KOPT-K1 (cell line): ENCODE results near the gene AGAP3.

Experiments
- H3K27ac ChIP-seq: fragments of 200-600 bp; sonication (generic); 2 replicates; pipeline ENCODE4 v1.5.1; 2016; ENCODE audit warnings: antibody characterized with exemption, mild to moderate bottlenecking, low read depth, low read length; ENCODE audit not compliant: poor library complexity, severe bottlenecking
- H3K36me3 ChIP-seq: fragments of 200-600 bp; sonication (generic); 2 replicates; pipeline ENCODE4 v1.5.1; 2017; ENCODE audit warnings: antibody characterized with exemption, mild to moderate bottlenecking, low read length, moderate library complexity; ENCODE audit not compliant: insufficient read depth
- H3K9me3 ChIP-seq: fragments of 200-600 bp; sonication (generic); 2 replicates; pipeline ENCODE4 v1.5.1; 2017; ENCODE audit warnings: antibody characterized with exemption, low read length, mild to moderate bottlenecking; ENCODE audit not compliant: insufficient read depth, poor library complexity, severe bottlenecking

The AGAP3 gene

DNA sequence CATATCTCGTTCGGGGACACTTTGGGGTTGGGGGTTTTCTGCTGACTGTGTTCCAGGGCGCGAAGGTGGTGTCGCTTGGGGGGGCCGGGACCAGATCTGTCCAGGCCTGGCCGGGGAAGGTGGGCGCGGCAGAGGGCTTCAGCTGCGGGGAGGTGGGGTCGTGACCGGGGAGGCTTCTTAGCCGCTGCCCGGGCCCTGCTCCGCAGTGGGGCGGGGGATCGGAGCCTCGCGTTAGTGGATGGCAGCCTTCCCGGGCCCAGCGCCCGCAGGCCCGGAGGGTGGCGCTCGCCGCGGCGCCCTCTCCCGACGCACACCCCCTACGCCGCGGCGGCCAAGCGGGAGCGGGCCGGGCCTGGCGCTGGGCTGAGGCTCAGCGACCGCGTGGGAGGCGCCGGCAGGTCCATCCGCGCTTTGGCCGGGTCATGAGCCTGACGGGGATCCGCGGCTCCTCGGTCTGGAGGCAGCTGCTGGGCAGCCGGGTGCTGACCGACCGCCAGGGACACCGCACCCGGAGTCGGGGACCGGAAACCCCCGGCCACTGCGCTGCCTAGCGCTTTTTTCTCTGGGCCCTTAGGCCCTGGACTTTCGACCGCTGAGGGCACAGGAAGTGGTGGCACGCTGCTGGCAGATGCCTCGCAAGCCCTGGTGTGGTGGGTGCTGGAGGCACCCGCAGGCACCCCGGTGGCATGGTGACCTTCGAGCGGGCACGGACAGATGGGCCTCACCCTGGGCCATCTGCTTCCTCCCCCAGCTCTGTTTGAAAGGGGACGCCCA, 1.2 kb downstream of the AGAP3 start:
- H3K36me3 ChIP-seq, result no peaks in the 10 kb centered on the region
- H3K9me3 ChIP-seq, result no peaks in the 10 kb centered on the region
- no peak overlapping the region for H3K27ac ChIP-seq

DNA sequence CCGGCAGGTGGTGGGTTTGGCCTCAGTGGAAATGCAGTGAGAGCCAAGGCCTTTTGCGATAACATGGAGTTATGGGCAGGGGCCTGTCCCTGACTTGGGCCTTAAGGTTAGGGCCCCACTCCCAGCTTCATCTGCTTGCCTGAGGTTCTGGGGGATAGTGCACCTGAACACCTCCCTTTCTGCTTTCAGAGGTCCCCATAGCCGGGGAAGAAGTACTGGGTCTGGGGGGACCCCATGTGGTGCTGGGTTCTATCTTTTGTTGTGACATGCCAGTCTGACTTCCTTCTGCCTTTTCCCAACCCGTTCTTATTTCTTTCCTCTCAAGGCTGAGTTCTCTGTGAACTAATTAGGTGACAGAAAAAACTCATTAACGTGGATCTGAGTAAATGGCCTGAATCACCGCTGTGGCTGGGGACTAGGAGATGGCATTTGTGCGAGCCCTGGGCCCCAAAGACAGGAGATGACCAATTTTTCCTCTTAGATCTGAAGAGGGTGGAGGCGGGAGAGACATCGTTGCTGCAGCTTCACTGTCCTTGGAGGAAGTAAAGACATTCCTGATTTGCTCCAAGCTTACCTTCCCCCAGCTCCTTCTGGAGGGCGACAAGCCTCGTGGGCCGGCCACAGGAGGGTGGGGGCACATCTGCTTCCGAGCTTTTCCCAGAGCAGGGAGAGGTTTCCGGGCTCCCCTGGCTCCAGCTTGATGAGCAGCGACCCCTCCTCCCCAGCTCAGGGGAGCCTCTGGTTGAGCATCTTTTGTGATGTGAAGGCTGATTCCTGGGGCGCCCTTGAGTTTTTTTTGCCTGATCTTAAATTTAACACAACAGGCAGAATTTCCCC, 2.0 kb downstream of the AGAP3 start:
- H3K27ac ChIP-seq, result no peak overlapping the region
- H3K36me3 ChIP-seq, result no peaks in the 10 kb centered on the region
- H3K9me3 ChIP-seq, result no peaks in the 10 kb centered on the region

DNA sequence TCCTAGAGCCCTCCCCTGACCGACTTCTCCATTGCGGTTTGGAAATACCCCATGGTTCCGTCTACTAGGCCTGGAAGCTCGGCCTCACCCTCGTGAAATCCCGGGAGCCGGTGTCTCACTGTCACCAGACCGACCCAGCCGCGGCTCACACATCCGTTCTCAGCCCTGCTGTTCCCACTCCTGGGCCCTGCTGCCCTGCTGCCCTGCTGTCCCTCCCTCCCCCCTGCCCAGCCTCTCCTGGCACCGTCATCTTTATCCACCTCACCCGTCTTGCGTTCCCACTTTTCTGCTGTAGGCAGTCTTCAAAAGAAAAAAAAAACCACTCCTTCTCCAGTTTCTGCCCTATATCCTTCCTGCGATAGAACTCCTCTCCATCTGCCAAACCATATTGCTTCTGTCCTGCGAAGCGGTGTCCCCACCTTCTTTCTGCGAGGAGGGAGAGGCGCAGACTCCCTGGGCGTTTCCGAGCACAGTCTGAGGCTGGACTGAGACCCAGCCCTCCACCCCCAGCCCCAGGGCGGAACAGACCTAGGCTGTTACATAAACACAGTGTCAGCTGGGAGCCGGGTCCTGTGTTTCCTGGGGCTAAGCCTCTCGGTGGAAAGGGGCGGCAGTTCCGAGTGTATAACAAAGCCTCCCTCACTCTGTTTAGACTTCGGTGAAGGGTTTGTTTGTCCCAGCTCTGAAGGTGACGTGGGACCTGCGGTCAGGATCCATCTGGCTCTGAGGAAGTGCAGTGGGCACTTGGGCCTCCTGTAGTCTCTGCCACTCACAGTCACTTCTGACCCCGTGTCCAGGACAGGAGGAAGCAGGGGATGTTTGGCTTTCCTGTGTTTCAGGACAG, 2.8 kb downstream of the AGAP3 start:
- no peak overlapping the region for H3K27ac ChIP-seq
- no peaks in the 10 kb centered on the region for H3K36me3 ChIP-seq
- no peaks in the 10 kb centered on the region for H3K9me3 ChIP-seq

DNA sequence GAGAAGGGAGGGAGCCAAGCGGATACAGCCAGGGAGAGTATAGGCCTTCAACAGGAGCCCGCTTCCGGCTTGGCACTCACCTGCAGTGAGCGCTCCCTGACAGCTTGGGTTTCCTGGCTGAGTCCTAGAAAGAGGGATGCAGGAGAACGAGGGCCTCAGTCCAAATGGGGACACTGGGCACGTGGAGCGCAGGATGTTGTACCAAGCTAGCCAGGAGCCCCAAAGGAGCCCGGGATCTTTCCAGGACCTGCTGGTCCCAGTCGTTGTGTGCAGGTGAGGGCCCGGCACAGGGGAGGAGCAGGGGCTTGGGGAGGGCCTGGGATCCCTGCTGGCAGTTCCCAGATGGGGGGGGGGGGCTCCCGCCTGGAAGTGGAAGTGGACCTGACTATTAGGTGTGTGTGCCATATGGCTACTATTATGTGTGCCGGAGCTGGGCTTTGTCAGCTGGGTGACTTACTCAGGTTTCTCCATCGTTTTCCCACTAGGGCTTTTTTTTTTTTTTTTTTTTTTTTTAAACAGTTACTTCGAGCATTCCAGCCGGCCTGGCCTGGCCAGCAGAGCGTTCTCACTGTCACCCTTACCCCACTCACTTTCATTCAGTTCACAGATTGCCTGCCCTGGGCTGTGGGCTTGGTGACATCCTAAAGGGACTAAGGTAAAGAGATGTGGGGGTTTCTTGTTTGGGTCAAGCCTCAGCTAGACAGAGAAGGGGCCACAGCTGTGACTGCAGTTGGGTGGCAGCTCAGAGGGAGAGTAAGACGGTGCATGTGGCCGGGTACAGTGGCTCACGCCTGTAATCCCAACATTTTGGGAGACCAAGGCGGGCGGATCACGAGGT, 3.8 kb downstream of the AGAP3 start:
- Histone ChIP-seq H3K9me3 (no peaks in the 10 kb centered on the region), H3K36me3 (no peaks in the 10 kb centered on the region), H3K27ac (no peak overlapping the region)

DNA sequence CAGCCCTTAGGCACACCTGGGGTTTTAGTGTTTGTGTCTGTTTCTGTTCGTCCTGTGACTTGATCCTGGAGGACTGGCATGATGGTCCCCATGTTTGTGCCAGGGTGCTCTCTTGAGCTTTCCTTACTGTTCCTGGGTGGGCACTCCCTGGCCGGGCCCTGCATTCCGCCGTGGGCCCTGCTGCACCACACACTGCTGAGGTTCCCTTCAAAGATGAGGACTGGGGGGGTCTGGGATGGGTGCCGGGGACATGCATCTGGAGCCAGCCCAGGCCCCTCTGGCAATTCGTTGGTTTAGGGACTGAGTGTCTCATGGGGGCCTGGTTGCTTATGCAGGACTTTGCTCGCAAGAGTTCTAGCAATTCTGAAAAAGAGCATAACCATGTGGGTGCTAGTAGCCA, 4.7 kb downstream of the AGAP3 start:
- Histone ChIP-seq H3K9me3 (no peaks in the 10 kb centered on the region), H3K36me3 (no peaks in the 10 kb centered on the region), H3K27ac (no peak overlapping the region)

DNA sequence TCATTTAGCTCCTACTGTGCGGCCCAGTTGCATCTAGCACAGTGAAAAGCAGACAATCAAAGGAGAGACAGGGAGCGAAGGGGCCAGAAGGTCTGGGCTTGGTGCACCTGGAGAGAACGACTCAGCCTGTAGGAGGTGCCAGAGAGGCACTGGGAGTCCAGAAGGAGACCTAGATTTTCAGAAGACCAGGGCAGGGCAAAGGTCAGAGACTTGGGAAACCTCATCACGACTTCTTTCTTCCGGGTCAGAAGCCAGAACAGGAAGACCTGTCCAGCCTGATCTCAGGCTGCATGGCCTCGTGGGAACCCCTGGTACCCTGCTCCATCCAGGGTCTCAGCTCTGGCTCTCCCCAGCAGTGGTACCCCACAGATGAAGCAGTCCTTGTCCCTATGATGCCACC, 5.2 kb downstream of the AGAP3 start:
- Histone ChIP-seq H3K36me3 (no peaks in the 10 kb centered on the region), H3K9me3 (no peaks in the 10 kb centered on the region), H3K27ac (no peak overlapping the region)

DNA sequence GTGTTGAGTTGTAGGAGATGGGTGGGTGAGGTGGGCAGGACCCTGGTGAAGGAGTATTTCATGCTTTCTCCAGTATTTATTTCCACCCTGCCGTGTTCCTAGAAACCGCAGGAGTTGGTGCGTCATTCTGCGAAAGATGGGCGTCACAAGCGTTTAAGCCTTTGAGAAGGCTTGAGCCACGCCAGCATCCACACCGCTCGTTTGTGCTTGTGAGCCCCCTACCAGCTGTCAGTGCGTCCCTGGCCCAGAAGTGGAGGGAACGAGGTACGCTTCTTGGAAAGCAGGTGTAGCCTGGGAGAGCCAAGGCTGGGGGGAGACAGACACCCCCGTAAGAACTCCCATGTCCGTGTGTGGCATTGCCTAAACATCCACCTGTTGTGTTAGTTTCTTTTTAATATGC, 5.7 kb downstream of the AGAP3 start:
- Histone ChIP-seq H3K36me3 (no peaks in the 10 kb centered on the region), H3K9me3 (no peaks in the 10 kb centered on the region), H3K27ac (no peak overlapping the region)

DNA sequence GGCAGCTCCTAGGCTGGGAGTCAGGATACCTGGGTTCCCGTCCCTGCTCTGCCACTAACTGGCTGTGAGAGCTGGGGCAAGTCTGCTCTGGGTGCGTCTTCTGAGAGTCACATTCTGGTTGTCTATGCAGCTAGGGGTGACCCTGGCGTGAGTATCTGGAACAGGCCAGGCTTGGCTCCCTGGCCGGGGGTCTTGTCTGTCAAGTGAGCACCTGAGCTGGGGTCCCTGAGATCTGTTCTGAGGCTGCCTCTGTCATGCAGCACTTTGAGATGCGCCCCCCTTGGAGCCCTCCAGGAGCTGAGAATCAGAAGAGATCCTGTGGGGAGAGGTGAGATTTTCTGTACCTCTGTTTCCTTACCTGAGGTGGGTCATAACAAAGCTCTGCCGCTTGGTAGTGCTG, 7.5 kb downstream of the AGAP3 start:
- Histone ChIP-seq H3K27ac (no peak overlapping the region), H3K9me3 (no peaks in the 10 kb centered on the region), H3K36me3 (no peaks in the 10 kb centered on the region)

DNA sequence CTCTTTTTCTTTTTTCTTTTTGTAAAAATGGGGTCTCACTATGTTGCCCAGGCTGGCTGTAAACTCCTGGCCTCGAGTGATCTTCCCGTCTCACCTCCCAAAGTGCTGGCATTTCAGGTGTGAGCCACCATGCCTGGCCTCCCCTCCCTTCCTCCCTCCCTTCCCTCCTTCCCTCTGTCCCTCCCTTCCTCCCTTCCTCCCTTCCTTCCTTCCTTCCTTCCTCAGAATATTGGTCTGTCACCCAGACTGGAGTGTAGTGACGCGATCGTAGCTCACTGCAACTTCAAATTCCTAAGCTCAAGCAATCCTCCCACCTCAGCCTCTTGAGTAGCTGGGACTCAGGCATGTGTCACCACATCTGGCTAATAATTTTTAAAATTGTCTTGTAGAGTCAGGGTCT, 8.4 kb downstream of the AGAP3 start:
- H3K9me3 ChIP-seq, result no peaks in the 10 kb centered on the region
- H3K36me3 ChIP-seq, result no peaks in the 10 kb centered on the region
- no peak overlapping the region for H3K27ac ChIP-seq

DNA sequence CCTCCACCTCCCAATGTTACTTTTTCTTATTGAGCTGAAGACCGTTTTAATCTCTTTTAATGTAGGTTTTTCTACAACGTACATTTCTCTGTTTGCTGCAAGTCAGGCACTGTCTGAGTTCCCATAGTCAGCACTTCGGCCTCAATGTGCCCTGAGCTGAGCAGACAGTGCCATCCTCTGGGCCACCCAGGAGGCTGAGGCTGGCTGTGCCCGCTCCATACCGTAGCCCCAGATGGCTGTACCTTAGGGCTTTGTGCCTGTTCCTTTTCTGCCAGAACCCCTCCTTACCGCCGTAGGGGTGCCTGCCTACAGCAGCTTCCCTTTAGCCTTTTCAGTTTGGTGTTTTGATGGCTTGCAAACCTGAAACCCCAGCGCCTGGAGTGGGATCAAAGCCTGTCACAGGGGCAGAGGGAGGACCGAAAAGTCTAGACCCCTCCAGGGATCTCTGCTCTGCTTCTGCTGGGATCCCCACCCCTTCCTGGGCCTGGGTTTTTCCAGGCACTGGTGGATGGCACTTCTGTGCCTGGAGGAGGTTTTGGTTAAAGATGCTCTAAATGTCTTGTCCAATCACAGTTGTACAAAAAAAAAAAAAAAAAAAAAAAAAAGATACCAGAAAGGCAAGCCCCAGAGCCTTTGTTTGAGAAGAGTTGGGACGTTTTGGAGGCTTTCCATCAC, 9.0 kb downstream of the AGAP3 start:
- Histone ChIP-seq H3K27ac (no peak overlapping the region), H3K9me3 (no peaks in the 10 kb centered on the region), H3K36me3 (no peaks in the 10 kb centered on the region)

DNA sequence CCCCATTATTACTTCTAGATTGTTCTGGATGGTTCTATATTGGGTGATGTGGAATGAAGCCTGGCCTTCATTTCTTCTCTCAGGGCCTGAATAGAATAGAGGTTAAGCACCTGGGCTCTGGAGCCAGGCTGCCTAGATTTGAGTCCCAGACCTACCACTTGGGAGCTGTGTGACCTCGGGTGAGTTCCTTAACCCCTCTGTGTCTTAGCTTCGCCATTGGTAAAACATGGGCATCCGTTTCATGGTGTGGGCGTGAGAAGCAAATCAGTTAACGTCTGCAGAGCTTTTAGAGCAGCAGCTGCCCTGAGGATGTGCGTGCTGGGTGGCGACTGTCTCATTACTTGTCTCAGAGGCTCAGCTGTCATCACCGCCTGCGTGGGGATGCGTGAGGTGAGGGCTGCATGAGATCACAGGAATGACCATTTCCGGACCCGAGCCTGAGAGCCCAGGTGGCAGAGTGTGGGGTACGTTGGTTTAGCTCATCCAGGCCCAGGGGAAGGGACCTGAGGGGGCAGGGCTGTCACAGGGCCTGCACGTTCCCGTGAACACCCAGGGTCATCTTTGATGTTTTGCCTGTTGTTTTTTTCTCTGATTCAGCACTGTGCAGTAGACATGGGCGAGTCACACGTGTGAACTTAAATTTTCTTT, 9.7 kb downstream of the AGAP3 start:
- no peak overlapping the region for H3K27ac ChIP-seq
- H3K36me3 ChIP-seq, result no peaks in the 10 kb centered on the region

DNA sequence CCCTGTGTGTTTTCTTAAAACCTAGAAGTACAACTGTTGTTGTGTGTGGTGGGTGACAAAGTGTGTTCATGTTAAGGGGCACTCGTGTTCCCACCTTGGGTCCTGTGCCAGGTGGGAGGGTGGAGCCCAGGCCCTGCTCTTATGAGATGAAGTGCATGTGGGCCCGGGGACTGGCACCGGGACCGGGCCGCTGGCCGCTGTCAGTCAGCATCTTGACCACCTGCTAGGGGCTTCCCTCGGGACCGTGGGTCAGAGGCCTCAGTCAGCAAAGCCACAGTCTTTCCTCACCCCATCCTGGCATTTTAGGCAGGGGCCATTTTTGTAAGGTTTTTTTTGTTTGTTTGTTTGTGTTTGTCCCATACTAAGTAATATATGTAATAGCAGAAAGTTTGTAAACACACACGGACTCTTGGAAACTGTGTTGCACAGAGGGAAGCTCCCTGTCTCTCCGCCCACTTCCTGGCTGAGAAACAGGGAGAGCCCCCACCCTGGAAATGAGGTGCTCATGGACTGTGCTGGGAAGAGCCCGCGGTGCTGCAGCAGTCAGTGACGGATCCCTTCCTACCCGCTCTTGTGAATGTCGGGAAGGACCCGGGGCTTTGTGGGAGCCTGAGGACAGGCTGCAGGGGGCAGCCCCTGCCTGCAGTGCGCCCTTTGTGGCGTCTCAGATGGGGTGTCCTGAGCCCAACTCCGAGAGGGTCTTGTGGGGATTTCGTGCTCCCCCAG, 13.4 kb downstream of the AGAP3 start:
- no peak overlapping the region for H3K27ac ChIP-seq
- H3K36me3 ChIP-seq, result no peaks in the 10 kb centered on the region
- H3K9me3 ChIP-seq, result no peaks in the 10 kb centered on the region

More for the DNA sequence above, 9.7 kb downstream of the AGAP3 start:
- H3K9me3 ChIP-seq, result no peaks in the 10 kb centered on the region

DNA sequence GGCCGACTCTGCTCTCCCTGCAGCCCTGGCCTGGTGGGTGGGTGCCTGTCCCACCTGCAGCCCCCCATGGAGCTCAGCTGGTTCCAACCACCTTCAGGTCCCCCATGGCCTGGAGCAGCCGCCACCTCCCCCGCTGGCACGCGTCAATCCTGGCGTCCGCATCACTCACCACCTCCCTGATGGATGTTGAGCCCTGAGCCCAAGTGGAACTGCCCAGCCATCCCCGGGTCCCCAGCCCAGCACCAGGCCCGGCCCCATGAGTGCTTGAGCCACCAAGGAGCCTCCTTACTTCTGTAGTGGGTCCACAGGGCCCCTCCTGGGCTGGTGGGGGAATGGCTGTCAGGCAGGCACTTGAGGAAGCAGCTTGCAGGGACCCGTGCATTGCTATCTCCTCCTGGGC, 14.6 kb downstream of the AGAP3 start:
- no peaks in the 10 kb centered on the region for H3K36me3 ChIP-seq
- no peaks in the 10 kb centered on the region for H3K9me3 ChIP-seq
- H3K27ac ChIP-seq, result no peak overlapping the region
